SK-N-MC (cell line): ENCODE data around the gene PLA2G15.

Experiments
- EZH2 ChIP-seq: fragments of 200-600 bp; sonication (generic); IDR thresholded peaks from one replicate; pipeline ENCODE4 v1.6.1; 2017; ENCODE audit warnings: antibody characterized with exemption
- FOXP2 ChIP-seq: optimal IDR thresholded peaks from 2 replicates; pipeline ENCODE3; 2011; ENCODE audit warnings: mild to moderate bottlenecking, moderate library complexity; ENCODE audit not compliant: insufficient read depth; ENCODE audit errors: extremely low read length, control extremely low read depth
- POLR2AphosphoS5 ChIP-seq: IDR thresholded peaks from 2 replicates; pipeline ENCODE4 v1.6.1; 2012; ENCODE audit warnings: mild to moderate bottlenecking, low read depth, low read length, borderline replicate concordance

GRCh38 chr16:68200088-68200783 is 44.9 kb upstream of the PLA2G15 start:
- TF ChIP-seq FOXP2, result no peak
- TF ChIP-seq EZH2, result no peak
- TF ChIP-seq POLR2AphosphoS5, result no peak
